B cell (primary cell): Measurements from ENCODE around the gene LRRC32. TPM values are rescaled to one million over a fixed set of nuclear protein-coding genes. Genes with fewer than 3 reads are reported as not detected.

Experiments used
- ATAC-seq: fragments of 200-7000 bp; cut with Tn5 transposase; one replicate; pipeline ENCODE4 v1.10.0; 2021; ENCODE audit warnings: low read depth, mild to moderate bottlenecking, moderate number of reproducible peaks, moderate library complexity
- CTCF ChIA-PET: fragments of 350-600 bp; sonication (Branson Sonifier 250); formaldehyde crosslinking; loops from one replicate; lab custom pipeline; 2021; ENCODE audit warnings: antibody characterized with exemption, inconsistent platforms; lab: Charles Lee
- POLR2A ChIA-PET: fragments of 350-600 bp; sonication (Branson Sonifier 250); formaldehyde crosslinking; loops from one replicate; lab custom pipeline; 2021; ENCODE audit warnings: antibody characterized with exemption; lab: Charles Lee
- DNase-seq: peaks from one replicate; pipeline ENCODE4 v3.0.0; 2013
- H2AFZ ChIP-seq: 2 replicates; pipeline ENCODE4 v1.6.1; 2012; ENCODE audit warnings: mild to moderate bottlenecking, low read depth, low read length; ENCODE audit not compliant: insufficient read depth, poor library complexity, severe bottlenecking
- H3K27ac ChIP-seq, 2 donors: 1 replicate in 1 of 2; 2 replicates in 1 of 2; pipeline ENCODE4 v1.5.1; 2012 to 2013; ENCODE audit warnings: low read length in 2 of 2, mild to moderate bottlenecking in 2 of 2, moderate library complexity in 1 of 2
- H3K27me3 ChIP-seq, 4 experiments: fragments of 200-600 bp in 1 of 4; sonication (generic) in 1 of 4; replicated peaks in 1 of 4; 1 replicate in 2 of 4; 2 replicates in 2 of 4; pipeline versions ENCODE4 v1.6.1 to v1.7.0; 2013 to 2016; ENCODE audit warnings: low read length in 3 of 4, mild to moderate bottlenecking in 2 of 4, mixed read lengths in 1 of 4, moderate library complexity in 1 of 4; ENCODE audit not compliant: insufficient read depth in 4 of 4, control insufficient read depth in 3 of 4; ENCODE audit errors: control extremely low read depth in 1 of 4
- H3K36me3 ChIP-seq, 2 experiments: replicated peaks in 1 of 2; 1 replicate in 1 of 2; 2 replicates in 1 of 2; pipeline versions ENCODE4 v1.6.1 to v1.7.1; 2013; ENCODE audit warnings: low read length in 1 of 2; ENCODE audit not compliant: insufficient read depth in 2 of 2, control insufficient read depth in 1 of 2; ENCODE audit errors: control extremely low read depth in 1 of 2, extremely low read depth in 1 of 2
- H3K4me1 ChIP-seq, 2 donors: fragments of 200-600 bp in 1 of 2; sonication (generic) in 1 of 2; 1 replicate in 1 of 2; 2 replicates in 1 of 2; pipeline versions ENCODE4 v1.5.1 to v1.6.1; 2013 to 2017; ENCODE audit warnings: low read length in 2 of 2; ENCODE audit not compliant: control insufficient read depth in 2 of 2, insufficient read depth in 2 of 2
- H3K4me2 ChIP-seq: replicated peaks from 2 replicates; pipeline ENCODE3; 2012; ENCODE audit warnings: mild to moderate bottlenecking, low read depth, low read length; ENCODE audit not compliant: poor library complexity, severe bottlenecking
- H3K4me3 ChIP-seq, 5 experiments: fragments of 200-600 bp in 1 of 5; sonication (generic) in 1 of 5; 1 replicate in 3 of 5; 2 replicates in 2 of 5; pipeline versions ENCODE4 v1.5.1 to v1.7.0; 2011 to 2016; ENCODE audit warnings: low read length in 4 of 5, mild to moderate bottlenecking in 4 of 5, low read depth in 2 of 5, control low read depth in 1 of 5, moderate library complexity in 1 of 5; ENCODE audit not compliant: insufficient read depth in 1 of 5; ENCODE audit errors: control extremely low read depth in 1 of 5, extremely low read depth in 1 of 5
- H3K79me2 ChIP-seq: fragments of 200-600 bp; sonication (generic); one replicate; pipeline ENCODE4 v1.6.0; 2016; ENCODE audit warnings: low read length; ENCODE audit not compliant: control insufficient read depth, insufficient read depth
- H3K9ac ChIP-seq: fragments of 200-600 bp; sonication (generic); 2 replicates; pipeline ENCODE4 v1.6.1; 2017; ENCODE audit warnings: mild to moderate bottlenecking, low read length, moderate library complexity
- H3K9me3 ChIP-seq, 3 donors: one replicate each; pipeline versions ENCODE4 v1.6.1 to v1.7.1; 2013; ENCODE audit warnings: low read length in 2 of 3; ENCODE audit not compliant: control insufficient read depth in 2 of 3, insufficient read depth in 1 of 3; ENCODE audit errors: control extremely low read depth in 1 of 3
- H4K20me1 ChIP-seq: 2 replicates; pipeline ENCODE4 v1.6.0; 2012; ENCODE audit warnings: mild to moderate bottlenecking, low read length; ENCODE audit not compliant: insufficient read depth, control insufficient read depth, poor library complexity, severe bottlenecking
- H3K27ac Mint-ChIP-seq: one replicate; pipeline ENCODE4 v1.8.0; 2021; ENCODE audit warnings: mixed read lengths
- H3K27me3 Mint-ChIP-seq: one replicate; pipeline ENCODE4 v1.8.0; 2021; ENCODE audit warnings: mixed read lengths
- H3K4me1 Mint-ChIP-seq: one replicate; pipeline ENCODE4 v1.8.0; 2021; ENCODE audit warnings: mixed read lengths
- H3K4me3 Mint-ChIP-seq: one replicate; pipeline ENCODE4 v1.8.0; 2021; ENCODE audit warnings: mixed read lengths
- H3K9me3 Mint-ChIP-seq: one replicate; pipeline ENCODE4 v1.8.0; 2022; ENCODE audit warnings: mixed read lengths; ENCODE audit not compliant: insufficient read depth
- CTCF ChIP-seq: fragments of 200-600 bp; IDR thresholded peaks from one replicate; pipeline ENCODE4 v1.8.0; 2022; ENCODE audit warnings: antibody characterized with exemption, mild to moderate bottlenecking
- EZH2 ChIP-seq: IDR thresholded peaks from 2 replicates; pipeline ENCODE4 v1.6.1; 2012; ENCODE audit warnings: borderline replicate concordance, low read depth, mild to moderate bottlenecking, moderate library complexity, low read length; ENCODE audit not compliant: insufficient read depth, poor library complexity, severe bottlenecking
- WGBS: methylation state at CpG from one replicate; pipeline ENCODE4 v1.1.5; 2013; ENCODE audit warnings: missing lambda C conversion rate; ENCODE audit not compliant: insufficient coverage; 5-methylcytosine and 5-hydroxymethylcytosine counted together
- intact Hi-C: fragments of 100-400 bp; cut with micrococcal nuclease; formaldehyde crosslinking; loops from one replicate; pipeline ENCODE4 v1.10.0; 2022
- polyA plus RNA-seq: library from polyadenylated mRNA; depleted of rRNA; stranded (reverse); fragments of >200 nt; gene quantifications from 2 replicates; pipeline ENCODE4 v1.2.3, GENCODE V29; 2012
- total RNA-seq, 2 donors: library from RNA; stranded (reverse); fragments of 120-200 nt in 1 of 2; gene quantifications; 1 replicate in 1 of 2; 2 replicates in 1 of 2; pipeline versions ENCODE4 v1.2.3 to v1.2.4, GENCODE V29; 2013 to 2022

Gene LRRC32
- total and polyA plus RNA-seq, 2 donors (not counting 1 experiment from before 2014, with no cell fraction given): 0.60 to 1.4 TPM

- peak overlapping the region; percentile 96 for H3K27ac Mint-ChIP-seq
- Histone ChIP-seq H4K20me1 (no peaks in the 10 kb centered on the region), H3K36me3 (no peaks in the 10 kb centered on the region), H3K9me3 (peaks cover 0 to 33% (median 13%) of the 10 kb centered on the region in 3 donors), H3K9ac (peak overlapping the region; percentile 34), H3K79me2 (no peaks in the 10 kb centered on the region), H3K27me3 (peaks cover 0 to 19% (median 0%) of the 10 kb centered on the region in 4 experiments), H2AFZ (no peak overlapping the region), H3K4me2 (peak overlapping the region; percentile 69), H3K4me3 (peak overlapping the region in 1 of 5 experiments; percentile 30), H3K4me1 (peaks cover 52 to 56% of the 10 kb centered on the region in 2 donors), H3K27ac (peak overlapping the region in 1 of 2 donors; percentile 63)
- peaks cover 27% of the 10 kb centered on the region for H3K27me3 Mint-ChIP-seq
- intact Hi-C loops: loop anchor here (1.0 kb wide), 1 partner anchor 45 kb away; no protein-coding TSS in a partner anchor
- ATAC-seq (peak; percentile 63), DNase-seq (peak; percentile 93)
- 0% methylated on average over 3 of the region's 6 CpGs for WGBS
- peaks cover 5% of the 10 kb centered on the region for H3K9me3 Mint-ChIP-seq
- no peak for TF ChIP-seq EZH2
- no peak for TF ChIP-seq CTCF
- H3K4me1 Mint-ChIP-seq: peaks cover 65% of the 10 kb centered on the region
- CTCF ChIA-PET: interaction anchor here (0.7 to 3.9 kb wide), 9 partner anchors 11 to 95 kb away, joined by 3 to 20 read pairs (median 3); no protein-coding TSS in a partner anchor
- POLR2A ChIA-PET: interaction anchor here (0.9 to 2.5 kb wide), 5 partner anchors 10 to 46 kb away, joined by 3 to 13 read pairs (median 5); no protein-coding TSS in a partner anchor
- peak overlapping the region; percentile 81 for H3K4me3 Mint-ChIP-seq
These were observed 43.6 kb downstream of the LRRC32 start for GRCh38 chr11:76626921-76627401.

GRCh38 chr11:76626266-76626665, 44.3 kb downstream of the LRRC32 start:
- peak overlapping the region in 1 of 5 experiments; percentile 30 for H3K4me3 ChIP-seq
- POLR2A ChIA-PET: interaction anchor here (0.9 to 2.5 kb wide), 4 partner anchors 11 to 46 kb away, joined by 3 to 13 read pairs (median 5); no protein-coding TSS in a partner anchor
- peak overlapping the region; percentile 34 for H3K9ac ChIP-seq
- no peaks in the 10 kb centered on the region for H3K79me2 ChIP-seq
- H3K9me3 ChIP-seq: peaks cover 0 to 33% (median 13%) of the 10 kb centered on the region in 3 donors
- CTCF ChIA-PET: interaction anchor here (1.0 to 3.9 kb wide), 5 partner anchors 11 to 54 kb away, joined by 3 to 20 read pairs (median 4); no protein-coding TSS in a partner anchor
- intact Hi-C loops: no loop called here
- H3K27me3 ChIP-seq: peaks cover 0 to 25% (median 0%) of the 10 kb centered on the region in 4 experiments
- peaks cover 52 to 56% of the 10 kb centered on the region in 2 donors for H3K4me1 ChIP-seq
- no peak for ATAC-seq
- H3K27ac Mint-ChIP-seq: peak overlapping the region; percentile 22
- no peak overlapping the region for H3K27ac ChIP-seq
- WGBS: 83% methylated on average over 2 of the region's 3 CpGs
- peaks cover 63% of the 10 kb centered on the region for H3K4me1 Mint-ChIP-seq
- no peak for DNase-seq
- H3K9me3 Mint-ChIP-seq: peaks cover 5% of the 10 kb centered on the region
- H3K36me3 ChIP-seq: no peaks in the 10 kb centered on the region
- H4K20me1 ChIP-seq: no peaks in the 10 kb centered on the region
- TF ChIP-seq CTCF: no peak
- TF ChIP-seq EZH2: no peak
- H3K4me2 ChIP-seq: peak overlapping the region; percentile 69
- H2AFZ ChIP-seq: no peak overlapping the region
- peak overlapping the region; percentile 81 for H3K4me3 Mint-ChIP-seq
- peaks cover 27% of the 10 kb centered on the region for H3K27me3 Mint-ChIP-seq
